SK-N-SH (cell line): Measurements from ENCODE around the gene UBE2R2.

ENCODE experiments used
- EP300 ChIP-seq, 2 experiments: IDR thresholded peaks; 2 replicates each; pipeline versions ENCODE4 v1.4.0 to v1.6.1; 2012; ENCODE audit warnings: borderline replicate concordance in 1 of 2, low read depth in 1 of 2, low read length in 1 of 2
- JUND ChIP-seq: IDR thresholded peaks from 2 replicates; pipeline ENCODE4 v1.4.0; 2012
- MEF2A ChIP-seq: IDR thresholded peaks from 2 replicates; pipeline ENCODE4 v1.4.0; 2012; ENCODE audit warnings: low read depth, borderline replicate concordance
- MXI1 ChIP-seq: IDR thresholded peaks from 2 replicates; pipeline ENCODE4 v1.6.1; 2012; ENCODE audit warnings: mild to moderate bottlenecking, low read depth, low read length, improper control_type of control experiment
- POLR2AphosphoS5 ChIP-seq: IDR thresholded peaks from 2 replicates; pipeline ENCODE4 v1.6.1; 2012; ENCODE audit warnings: low read depth, low read length
- RAD21 ChIP-seq: IDR thresholded peaks from 2 replicates; pipeline ENCODE4 v1.6.1; 2012; ENCODE audit warnings: mild to moderate bottlenecking, low read length
- RCOR1 ChIP-seq: fragments of 150-350 bp; IDR thresholded peaks from 2 replicates; pipeline ENCODE4 v1.6.1; 2017; ENCODE audit warnings: antibody characterized with exemption, low read length
- TAF1 ChIP-seq: IDR thresholded peaks from 2 replicates; pipeline ENCODE4 v1.6.1; 2012; ENCODE audit warnings: low read depth, mild to moderate bottlenecking, low read length, moderate library complexity, borderline replicate concordance
- TCF12 ChIP-seq: IDR thresholded peaks from 2 replicates; pipeline ENCODE4 v1.4.0; 2012
- TF ChIP-seq, protein P1 (sequence below): fragments of 200-600 bp; sonication (generic); IDR thresholded peaks from 2 replicates; pipeline ENCODE4 v1.6.1; 2017; ENCODE audit warnings: antibody characterized with exemption, mild to moderate bottlenecking, moderate library complexity
- TF ChIP-seq, protein P2 (sequence below): IDR thresholded peaks from 2 replicates; pipeline ENCODE4; 2012
- TF ChIP-seq, protein P3 (sequence below): IDR thresholded peaks from 2 replicates; pipeline ENCODE4 v1.6.1; 2012; ENCODE audit warnings: mild to moderate bottlenecking, low read depth, low read length, moderate library complexity
- TF ChIP-seq, protein P4 (sequence below): fragments of 150-350 bp; IDR thresholded peaks from 2 replicates; pipeline ENCODE4 v1.6.1; 2017; ENCODE audit warnings: antibody characterized with exemption, low read length, low read depth, borderline replicate concordance
- TF ChIP-seq, protein P5 (sequence below): IDR thresholded peaks from 2 replicates; pipeline ENCODE4 v1.4.0; 2012; ENCODE audit warnings: low read depth, borderline replicate concordance

DNA sequence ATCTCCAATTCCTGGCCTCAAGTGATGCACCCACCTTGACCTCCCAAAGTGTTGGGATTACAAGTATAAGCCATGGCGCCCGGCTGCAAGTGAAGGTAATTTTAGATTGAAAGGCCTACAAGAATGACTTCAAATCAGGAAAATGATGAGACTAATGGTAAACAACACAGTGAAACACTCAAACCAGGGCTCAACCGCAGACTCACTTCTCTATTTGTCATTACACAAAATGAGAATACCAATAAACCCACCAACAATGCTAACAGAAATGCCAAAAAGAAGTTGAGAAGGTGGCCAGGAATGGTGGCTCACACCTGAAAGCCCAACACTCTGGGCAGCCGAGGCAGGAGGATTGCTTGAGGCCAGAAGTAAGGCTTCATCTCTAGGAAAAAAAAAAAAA, 139.6 kb downstream of the UBE2R2 start:
- TF ChIP-seq EP300 (IDR thresholded peaks at IDR 0.05; ENCODE audit: borderline replicate concordance in 1 of 2, low read depth in 1 of 2, low read length in 1 of 2), result no peak
- no peak for TF ChIP-seq TAF1
- TF ChIP-seq, protein P1, sequence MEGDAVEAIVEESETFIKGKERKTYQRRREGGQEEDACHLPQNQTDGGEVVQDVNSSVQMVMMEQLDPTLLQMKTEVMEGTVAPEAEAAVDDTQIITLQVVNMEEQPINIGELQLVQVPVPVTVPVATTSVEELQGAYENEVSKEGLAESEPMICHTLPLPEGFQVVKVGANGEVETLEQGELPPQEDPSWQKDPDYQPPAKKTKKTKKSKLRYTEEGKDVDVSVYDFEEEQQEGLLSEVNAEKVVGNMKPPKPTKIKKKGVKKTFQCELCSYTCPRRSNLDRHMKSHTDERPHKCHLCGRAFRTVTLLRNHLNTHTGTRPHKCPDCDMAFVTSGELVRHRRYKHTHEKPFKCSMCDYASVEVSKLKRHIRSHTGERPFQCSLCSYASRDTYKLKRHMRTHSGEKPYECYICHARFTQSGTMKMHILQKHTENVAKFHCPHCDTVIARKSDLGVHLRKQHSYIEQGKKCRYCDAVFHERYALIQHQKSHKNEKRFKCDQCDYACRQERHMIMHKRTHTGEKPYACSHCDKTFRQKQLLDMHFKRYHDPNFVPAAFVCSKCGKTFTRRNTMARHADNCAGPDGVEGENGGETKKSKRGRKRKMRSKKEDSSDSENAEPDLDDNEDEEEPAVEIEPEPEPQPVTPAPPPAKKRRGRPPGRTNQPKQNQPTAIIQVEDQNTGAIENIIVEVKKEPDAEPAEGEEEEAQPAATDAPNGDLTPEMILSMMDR, result no peak
- no peak for TF ChIP-seq RAD21
- no peak for TF ChIP-seq TCF12
- no peak for TF ChIP-seq JUND
- TF ChIP-seq POLR2AphosphoS5, result no peak
- TF ChIP-seq, protein P2, sequence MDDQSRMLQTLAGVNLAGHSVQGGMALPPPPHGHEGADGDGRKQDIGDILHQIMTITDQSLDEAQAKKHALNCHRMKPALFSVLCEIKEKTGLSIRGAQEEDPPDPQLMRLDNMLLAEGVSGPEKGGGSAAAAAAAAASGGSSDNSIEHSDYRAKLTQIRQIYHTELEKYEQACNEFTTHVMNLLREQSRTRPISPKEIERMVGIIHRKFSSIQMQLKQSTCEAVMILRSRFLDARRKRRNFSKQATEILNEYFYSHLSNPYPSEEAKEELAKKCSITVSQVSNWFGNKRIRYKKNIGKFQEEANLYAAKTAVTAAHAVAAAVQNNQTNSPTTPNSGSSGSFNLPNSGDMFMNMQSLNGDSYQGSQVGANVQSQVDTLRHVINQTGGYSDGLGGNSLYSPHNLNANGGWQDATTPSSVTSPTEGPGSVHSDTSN, result no peak
- TF ChIP-seq MEF2A, result no peak
- TF ChIP-seq, protein P3, sequence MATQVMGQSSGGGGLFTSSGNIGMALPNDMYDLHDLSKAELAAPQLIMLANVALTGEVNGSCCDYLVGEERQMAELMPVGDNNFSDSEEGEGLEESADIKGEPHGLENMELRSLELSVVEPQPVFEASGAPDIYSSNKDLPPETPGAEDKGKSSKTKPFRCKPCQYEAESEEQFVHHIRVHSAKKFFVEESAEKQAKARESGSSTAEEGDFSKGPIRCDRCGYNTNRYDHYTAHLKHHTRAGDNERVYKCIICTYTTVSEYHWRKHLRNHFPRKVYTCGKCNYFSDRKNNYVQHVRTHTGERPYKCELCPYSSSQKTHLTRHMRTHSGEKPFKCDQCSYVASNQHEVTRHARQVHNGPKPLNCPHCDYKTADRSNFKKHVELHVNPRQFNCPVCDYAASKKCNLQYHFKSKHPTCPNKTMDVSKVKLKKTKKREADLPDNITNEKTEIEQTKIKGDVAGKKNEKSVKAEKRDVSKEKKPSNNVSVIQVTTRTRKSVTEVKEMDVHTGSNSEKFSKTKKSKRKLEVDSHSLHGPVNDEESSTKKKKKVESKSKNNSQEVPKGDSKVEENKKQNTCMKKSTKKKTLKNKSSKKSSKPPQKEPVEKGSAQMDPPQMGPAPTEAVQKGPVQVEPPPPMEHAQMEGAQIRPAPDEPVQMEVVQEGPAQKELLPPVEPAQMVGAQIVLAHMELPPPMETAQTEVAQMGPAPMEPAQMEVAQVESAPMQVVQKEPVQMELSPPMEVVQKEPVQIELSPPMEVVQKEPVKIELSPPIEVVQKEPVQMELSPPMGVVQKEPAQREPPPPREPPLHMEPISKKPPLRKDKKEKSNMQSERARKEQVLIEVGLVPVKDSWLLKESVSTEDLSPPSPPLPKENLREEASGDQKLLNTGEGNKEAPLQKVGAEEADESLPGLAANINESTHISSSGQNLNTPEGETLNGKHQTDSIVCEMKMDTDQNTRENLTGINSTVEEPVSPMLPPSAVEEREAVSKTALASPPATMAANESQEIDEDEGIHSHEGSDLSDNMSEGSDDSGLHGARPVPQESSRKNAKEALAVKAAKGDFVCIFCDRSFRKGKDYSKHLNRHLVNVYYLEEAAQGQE, result no peak
- no peak for TF ChIP-seq RCOR1
- TF ChIP-seq, protein P4, sequence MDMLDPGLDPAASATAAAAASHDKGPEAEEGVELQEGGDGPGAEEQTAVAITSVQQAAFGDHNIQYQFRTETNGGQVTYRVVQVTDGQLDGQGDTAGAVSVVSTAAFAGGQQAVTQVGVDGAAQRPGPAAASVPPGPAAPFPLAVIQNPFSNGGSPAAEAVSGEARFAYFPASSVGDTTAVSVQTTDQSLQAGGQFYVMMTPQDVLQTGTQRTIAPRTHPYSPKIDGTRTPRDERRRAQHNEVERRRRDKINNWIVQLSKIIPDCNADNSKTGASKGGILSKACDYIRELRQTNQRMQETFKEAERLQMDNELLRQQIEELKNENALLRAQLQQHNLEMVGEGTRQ, result no peak
- no peak for TF ChIP-seq MXI1
- TF ChIP-seq, protein P5, sequence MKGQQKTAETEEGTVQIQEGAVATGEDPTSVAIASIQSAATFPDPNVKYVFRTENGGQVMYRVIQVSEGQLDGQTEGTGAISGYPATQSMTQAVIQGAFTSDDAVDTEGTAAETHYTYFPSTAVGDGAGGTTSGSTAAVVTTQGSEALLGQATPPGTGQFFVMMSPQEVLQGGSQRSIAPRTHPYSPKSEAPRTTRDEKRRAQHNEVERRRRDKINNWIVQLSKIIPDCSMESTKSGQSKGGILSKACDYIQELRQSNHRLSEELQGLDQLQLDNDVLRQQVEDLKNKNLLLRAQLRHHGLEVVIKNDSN, result no peak
